Eye (tissue), 1 donor: Measurements from ENCODE around the gene BHLHA9.
"Not testable (repeated sequence)": the region's sequence is repeated elsewhere in the genome, so short reads cannot be mapped to it uniquely, and the experiment has no call there.

ENCODE experiments used
- DNase-seq: peaks from one replicate; pipeline ENCODE4 v3.0.0-alpha.2; 2015

BHLHA9 gene

DNA sequence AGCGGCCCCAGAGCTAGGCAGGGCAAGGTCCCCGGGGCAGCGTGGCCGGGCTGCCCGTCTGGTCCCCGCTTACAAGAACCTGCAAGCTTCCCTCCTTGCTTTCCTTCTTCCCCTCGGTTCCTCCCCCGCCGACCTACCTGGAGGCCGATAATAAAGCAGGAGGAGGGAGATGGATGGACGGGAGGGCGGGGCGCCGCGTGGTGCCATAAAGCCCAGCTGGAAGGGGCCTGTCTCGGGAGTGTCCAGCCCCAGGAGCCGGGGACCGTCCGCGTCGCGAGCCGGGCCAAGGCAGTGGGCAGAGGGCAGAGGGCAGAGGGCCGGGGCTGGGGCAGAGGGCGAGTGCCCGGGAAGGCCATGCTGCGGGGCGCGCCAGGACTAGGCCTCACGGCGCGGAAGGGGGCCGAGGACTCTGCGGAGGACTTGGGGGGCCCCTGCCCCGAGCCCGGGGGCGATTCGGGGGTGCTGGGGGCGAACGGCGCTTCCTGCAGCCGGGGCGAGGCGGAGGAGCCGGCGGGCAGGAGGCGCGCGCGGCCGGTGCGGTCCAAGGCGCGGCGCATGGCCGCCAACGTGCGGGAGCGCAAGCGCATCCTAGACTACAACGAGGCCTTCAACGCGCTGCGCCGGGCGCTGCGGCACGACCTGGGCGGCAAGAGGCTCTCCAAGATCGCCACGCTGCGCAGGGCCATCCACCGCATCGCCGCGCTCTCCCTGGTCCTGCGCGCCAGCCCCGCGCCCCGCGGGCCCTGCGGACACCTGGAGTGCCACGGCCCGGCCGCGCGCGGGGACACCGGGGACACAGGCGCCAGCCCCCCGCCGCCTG, at the start of gene BHLHA9:
BHLHA9 (plus strand) TSS at position 235 of the 820 bp plus-strand sequence; CDS start at position 355, 120 bp downstream.
- DNase-seq: peak; percentile 46

DNA sequence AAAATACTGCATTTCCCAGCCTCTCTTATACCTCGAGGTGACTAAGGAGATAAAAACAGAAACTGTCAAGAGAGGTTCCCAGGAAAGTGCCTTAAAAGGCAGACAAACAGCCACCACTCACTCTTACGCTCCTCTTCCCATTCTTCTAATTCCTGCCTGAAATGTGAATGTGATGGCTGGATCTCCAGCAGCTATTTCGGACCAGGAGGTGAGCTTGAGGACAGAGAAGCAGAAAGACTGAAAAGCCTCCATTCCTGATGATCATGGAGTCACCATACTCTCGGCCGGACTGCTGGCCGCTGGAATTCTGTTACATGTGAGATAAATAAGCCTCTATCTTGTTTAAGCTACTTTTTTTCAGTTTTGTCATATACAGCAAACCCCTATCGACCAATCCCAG, 49.0 kb upstream of the BHLHA9 start:
- no peak for DNase-seq

DNA sequence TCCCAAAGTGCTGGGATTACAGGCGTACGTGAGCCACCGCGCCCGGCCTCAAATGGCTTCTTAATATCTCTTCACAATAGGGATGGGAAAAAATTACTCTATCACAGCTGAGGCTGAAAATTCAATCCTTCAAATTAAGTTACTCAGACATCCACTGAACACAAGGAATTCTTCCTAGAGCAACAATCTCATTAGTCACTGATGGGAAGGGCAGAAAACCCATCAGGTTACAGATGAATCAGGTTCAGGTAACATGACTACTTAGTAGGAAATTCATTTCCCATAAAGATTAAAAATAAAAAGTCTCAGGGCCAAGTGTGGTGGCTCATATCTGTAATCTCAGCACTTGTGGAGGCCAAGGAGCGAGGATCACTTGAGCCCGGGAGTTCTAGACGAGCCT, 47.9 kb upstream of the BHLHA9 start:
- no peak for DNase-seq

DNA sequence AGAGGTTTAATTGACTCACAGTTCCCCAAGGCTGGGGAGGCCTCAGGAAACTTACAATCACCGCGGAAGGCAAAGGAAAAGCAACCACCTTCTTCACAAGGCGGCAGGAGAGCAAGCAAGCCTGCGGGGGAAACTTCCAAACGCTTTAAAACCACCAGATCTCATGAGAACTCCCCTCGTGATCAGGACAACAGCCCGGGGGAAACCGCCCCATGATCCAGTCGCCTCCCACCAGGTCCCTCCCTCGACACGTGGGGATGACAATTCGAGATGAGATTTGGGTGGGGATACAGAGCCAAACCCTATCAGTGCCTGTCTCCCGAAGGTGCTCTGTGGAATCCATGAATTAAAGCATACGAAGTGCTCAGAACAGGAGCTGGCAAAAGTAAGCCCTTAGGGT, 46.6 kb upstream of the BHLHA9 start:
- no peak for DNase-seq

DNA sequence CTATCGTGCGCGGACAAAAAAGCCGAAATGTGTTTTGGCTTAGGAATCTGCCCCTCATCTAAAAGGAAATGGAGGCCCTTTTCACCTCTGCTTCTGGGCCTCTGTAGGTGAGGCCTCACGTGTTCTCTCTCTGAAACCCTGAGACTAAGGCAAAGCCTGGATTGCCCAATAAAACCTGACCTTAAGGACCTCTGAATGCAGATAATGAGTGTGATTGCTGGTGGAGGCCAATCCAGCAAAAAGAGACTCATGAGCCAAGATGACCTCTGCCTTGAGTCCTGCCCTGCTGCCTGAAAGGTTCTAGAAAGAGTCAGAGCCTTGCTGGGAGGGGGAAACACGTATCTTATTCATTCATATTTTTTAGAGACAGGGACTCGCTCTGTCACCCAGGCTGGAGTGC, 45.9 kb upstream of the BHLHA9 start:
- DNase-seq: no peak

DNA sequence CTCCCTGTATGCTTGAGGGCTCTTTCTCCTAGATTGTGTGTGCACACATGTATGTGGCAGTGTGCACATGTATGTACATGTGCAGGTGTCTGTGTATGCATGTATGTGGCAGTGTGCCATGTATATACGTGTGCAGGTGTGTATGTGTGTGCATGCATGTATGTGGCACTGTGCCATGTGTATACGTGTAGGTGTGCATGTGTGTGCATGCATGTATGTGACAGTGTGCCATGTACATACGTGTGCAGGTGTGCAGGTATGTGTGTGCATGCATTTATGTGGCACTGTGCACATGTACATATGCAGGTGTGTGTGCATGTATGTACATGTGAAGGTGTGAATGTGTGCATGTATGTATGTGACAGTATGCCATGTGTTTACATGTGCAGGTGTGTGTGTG, 43.9 kb upstream of the BHLHA9 start:
- no peak for DNase-seq

DNA sequence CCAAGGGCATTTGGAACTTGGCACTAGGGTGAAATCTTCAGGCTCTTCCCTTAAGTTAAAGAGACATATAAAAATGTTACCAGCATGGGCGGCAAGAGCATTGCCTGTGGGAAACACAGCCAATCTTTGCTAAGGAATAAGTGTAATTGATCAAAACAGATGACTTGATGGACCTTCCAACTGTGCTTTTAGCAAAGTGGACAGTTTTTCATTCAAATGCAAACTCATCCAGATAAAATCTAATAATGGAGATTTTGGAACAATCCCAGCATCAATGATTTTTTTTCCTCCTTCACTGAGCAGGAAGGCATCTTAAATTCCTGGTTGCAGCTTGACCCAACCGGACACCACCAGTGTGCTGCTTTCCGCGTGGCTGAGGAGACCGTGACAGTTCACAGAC, 42.9 kb upstream of the BHLHA9 start:
- DNase-seq: no peak

DNA sequence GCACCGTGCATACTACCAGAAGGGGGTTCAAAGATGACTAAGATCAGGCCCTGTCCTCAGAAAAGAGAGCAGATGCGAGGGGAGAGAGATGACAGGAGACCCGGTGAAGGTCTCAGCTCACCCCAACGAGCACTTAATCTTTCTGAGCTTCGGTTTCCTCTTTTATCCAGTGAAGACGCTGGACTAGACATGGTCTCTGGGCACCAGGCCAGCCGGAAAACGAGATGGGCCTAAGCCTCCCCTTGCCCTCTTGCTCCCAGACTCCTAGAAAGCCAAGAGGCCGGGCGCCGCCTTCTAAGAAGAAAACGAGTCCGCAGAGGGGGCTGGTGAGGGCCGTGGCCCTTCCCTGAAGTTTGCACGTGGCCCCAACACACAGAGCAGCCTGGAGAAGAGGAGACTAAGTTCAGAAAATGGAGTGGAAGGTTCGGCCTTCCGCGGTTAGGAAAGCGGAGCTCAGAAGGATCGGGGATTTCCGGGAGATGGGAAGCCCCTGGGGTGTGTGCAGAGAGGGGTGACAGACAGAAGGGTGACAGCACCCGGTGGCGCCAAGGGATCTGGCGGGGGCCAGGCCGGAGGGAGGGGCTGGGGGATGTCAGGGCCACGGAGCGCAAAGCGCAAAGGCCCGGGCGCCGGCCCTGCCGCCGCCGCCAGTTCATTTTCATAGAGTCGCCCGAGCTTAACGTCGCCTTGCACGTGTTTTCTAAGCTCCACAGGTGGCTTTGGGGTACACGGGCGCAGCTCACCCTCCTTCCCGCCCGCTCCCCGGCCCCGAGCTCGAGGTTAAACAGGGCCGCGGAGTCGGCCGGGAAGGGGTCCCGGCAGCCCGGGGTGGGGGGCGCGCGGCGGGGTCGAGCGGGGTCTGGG, 42.1 kb upstream of the BHLHA9 start:
- DNase-seq: no peak

DNA sequence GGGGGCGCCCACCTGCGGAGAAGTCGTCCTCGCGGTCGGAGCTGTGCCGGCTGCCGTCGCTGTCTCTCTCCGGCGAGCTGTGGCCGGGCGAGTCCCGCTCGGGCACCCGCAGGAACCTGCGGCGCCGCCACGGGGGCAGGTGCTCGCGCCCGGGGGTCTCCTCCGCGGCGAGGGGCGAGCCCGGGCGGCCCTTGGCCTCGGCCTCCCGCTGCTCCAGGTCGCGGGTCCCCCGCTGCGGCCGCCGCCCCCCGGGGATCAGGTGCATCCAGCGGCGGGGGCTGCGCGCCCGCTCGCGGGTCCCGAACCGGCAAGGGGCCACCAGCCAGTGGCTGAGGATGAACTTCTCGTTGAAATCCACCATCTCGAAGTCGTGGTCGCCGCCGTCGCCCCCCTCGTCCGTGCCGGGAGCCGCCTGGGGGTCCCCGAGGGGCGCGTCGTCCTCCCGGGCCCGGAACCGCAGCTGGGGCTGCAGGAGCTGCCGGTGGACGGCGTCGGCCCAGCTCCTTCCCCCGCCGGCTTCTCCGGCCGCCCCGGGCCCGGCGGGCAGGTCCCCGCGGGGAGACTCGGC, 41.4 kb upstream of the BHLHA9 start:
- no peak for DNase-seq

DNA sequence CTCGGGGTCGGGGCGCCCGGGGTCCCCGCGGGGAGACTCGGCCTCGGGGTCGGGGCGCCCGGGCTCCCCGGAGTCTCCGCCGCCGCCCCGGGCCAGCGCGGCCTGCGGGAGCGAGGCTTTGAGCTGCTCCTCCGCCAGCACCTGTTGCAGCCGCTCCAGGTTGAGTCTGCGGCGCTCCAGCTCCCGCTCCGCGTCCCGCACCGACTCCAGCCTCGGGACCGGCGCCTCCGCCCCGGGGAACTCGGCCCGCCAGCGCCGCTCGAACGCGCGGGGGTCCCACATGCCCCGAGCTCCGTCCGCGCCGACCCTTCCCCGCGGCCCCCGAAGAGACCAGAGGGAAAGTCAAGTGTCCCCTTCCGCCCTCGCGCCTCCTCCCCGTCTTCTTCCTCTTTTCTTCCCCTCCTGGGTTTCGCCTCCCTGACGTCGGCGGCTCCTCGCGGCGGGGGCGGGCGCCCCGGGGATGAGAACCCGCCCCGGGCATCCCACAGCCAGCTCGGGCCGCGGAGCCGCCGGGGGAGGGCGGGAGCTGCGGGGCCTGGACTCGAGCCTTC, 40.8 kb upstream of the BHLHA9 start:
- DNase-seq: peak; percentile 63

DNA sequence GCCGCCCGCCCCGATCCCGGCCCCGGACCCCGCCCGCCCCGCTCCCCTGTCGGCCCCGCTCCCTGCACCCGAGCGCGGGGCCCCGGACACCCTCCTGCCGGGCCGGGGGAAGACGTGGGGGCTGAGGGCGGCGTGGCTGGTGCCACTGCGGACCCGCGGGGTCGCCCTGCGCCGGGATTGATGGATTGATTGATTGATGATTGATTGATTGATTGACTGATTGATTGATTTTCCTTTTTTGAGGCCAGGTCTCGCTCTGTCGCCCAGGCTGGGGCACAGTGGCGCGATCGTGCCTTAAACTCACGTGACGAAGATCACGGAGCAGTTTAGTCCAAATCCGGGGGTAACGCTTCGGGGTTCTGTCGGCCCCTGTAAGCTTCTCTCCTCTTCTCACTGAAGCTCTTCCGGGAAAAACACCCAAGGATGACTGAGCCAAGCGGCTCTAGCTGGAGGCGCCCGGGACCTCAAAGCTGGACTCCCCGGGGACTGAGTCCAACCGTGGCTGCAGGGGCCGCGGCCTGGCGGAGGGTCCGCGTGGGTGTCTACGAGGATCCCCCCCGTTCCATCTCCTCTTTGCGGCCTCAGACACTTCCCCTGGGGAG, 40.2 kb upstream of the BHLHA9 start:
- no peak for DNase-seq

DNA sequence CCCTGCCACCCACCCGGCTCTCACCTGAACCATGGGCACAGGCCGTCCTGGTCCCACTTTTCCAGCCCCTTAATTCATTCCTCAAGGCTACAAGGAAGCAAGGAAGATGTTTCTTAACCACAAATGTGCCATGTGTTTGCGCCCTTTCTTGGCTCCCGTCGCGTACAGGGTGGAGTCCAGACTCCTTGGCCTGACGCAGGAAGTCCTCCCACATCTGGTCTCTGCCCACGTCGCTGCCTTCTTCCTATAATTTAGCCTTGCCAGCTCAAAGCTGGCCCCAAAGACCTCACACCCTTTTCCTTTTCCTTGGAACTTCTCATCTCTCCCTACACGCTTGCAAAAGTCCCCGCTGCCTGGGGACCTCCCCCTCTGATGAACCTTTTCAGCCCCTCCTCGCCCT, 38.8 kb upstream of the BHLHA9 start:
- DNase-seq: no peak

DNA sequence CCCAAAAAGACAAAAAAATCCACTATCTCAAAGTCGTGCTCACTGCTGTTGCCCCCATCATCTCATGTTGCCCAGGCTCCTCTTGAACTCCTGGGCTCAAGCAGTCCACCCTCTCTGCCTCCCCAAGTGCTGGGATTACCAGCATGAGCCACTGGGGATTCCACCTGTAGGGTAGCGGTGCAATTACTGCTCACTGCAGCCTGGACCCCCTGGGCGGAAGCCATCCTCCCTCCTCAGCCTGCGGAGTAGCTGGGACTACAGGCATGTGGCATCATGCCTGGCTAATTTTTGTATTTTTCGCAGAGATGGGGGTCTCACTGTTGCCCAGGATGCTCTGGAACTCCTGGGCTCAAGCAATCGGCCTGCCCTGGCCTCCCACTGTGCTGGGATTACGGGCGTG, 37.9 kb upstream of the BHLHA9 start:
- no peak for DNase-seq

DNA sequence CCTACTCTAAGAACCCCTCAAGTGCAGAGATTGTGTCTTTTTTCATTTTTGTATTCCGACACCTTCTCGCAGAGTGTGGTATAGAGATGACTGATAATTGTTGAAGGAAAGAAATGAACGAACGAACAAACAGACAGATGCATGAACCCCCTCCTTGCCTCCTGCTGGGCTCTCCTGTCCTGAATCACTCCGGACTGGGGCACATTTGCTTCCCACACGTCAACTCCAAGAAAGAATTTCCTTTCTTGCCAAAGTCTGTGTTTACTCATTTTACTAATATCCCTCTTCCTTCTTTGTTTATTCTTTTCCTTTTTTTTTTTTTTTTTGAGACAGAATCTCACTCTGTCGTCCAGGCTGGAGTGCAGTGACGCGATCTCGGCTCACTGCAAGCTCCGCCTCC, 37.5 kb upstream of the BHLHA9 start:
- DNase-seq: no peak

DNA sequence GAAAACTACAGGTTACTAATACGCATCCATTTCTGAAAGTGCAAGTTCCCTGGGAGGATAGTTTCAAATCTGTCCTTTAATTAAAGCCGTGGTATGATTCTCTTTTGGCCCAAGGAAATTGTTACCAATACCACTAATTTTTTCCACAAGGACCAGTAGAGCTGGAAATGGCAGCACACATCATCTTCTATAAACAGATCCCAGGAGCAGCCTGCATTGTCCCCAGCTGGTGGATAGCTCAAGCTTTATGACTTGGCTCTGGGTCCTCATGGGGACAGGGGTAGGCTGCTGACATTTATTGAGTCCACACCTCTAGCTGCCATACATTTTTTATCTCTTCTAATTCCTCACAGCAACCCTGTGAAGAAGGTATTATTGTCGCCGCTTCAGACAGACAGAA, 35.8 kb upstream of the BHLHA9 start:
- no peak for DNase-seq

DNA sequence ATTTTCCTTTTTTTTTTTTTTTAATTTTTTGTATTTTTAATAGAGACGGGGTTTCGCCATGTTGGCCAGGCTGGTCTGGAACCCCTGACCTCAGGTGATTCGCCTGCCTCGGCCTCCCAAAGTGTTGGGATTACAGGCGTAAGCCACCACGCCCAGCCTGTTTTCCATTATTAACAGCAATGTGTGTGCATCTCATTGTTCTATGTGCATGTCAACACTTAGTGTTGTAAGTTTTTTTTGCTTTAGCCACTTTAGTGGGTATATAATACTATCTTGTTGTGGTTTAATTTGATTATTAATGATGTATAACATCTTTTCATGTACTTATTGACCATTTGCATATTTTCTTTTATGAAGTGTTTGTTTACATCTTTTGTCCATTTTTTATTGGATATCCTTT, 32.8 kb upstream of the BHLHA9 start:
- DNase-seq: no peak

DNA sequence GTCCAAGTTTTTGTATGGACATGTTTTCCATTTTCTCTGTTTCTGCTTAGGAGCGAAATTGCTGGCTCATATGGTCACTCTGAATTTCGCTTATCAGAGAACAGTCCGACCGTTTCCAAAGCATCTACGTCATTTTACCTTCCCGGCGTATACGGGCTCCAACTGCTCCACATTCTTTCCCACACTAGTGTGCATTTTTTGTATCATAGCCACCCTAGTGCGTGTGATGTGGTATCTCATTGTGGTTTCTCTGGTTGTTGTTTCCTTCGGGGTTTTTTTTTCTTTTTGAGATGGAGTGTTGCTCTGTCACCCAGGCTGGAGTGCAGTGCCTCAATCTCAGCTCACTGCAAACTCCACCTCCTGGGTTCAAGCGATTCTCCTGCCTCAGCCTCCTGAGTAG, 31.0 kb upstream of the BHLHA9 start:
- DNase-seq: no peak

DNA sequence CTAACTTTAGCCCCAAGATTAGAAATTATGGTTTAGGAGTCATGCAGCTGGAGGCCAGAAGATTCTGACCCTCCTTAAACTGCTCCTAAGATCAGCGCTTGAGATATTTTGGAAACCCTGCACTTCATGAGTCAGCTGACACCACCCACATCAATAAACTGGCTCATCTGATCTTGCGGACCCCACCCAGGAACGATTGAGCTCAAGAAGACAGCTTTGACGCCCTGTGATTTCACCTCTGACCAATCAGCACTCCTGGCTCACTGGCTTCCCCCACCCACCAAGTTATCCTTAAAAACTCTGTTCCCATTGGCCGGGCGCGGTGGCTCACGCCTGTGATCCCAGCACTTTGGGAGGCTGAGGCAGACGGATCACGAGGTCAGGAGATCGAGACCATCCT, 29.8 kb upstream of the BHLHA9 start:
- DNase-seq: not testable (repeated sequence)

DNA sequence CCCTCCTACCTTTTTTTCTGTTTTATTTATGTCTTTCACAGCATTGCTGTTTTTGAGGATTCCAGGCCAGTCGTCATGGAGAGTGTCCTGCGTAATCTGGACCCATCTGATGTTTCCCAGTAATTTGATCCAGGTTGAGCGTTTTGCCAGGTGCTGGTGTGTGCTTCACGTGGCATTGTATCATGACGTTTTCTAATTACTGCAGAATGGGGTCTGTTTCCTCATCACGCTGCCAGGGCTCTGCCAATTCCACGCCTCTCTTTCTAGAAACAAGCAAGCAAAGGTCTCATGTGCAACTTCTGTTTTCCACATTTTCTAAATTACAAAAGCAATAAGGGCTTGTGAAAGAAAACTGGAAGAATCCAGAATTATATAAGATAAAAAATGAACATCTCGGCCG, 28.3 kb upstream of the BHLHA9 start:
- DNase-seq: no peak

DNA sequence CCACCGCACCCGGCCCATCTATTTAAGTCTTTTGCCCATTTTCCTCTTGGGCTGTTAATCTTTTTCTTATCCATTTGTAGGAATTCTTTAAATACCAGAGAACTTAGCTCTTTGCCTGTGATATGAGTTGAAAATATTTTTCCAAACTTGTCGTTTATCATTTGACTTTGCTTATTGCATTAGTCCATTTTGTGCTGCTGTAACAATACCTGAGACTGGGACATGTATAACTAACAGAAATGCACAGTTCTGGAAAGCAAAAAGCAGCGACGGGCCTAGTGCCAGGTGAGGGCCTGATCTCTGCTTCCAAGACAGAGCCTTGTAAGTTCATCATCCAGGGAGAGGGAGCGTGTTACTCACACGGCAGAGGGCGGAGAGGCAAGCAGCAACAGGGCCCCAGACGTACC, 25.6 kb upstream of the BHLHA9 start:
- DNase-seq: no peak

DNA sequence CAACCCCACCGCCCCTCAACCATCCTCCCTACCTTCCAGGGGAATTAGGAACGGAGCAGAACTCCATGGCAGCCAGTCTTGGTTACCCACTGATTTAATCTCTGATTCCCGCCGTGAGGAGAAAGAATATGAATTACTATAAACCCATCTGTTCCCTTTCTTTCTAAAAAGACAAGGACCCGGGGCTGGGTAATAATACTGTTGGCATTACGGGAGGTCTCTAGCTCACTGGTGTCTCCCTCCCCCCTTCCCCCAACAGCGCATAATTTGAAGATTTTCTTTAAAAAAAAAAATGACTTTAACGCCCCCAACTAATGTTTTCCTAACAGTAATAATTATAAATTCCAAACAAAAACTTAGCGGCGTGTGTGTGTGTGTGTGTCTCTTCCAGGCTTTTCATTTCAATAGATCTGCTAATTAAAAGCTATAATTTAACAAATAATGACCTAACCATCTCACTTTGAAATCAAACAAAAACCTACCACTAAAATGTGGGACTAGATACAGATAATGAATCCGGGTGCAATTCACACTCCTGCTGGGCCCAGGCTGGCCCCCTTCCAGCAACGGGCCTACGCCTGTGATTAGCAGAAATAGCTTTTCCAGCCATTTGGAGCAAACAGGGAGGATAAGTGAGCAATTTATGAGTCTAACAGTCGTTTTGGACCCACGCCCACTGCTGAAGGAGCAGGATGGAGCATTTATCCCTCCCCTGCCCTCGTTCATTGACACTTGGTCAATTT, 18.2 kb upstream of the BHLHA9 start:
- peak; percentile 15 for DNase-seq

DNA sequence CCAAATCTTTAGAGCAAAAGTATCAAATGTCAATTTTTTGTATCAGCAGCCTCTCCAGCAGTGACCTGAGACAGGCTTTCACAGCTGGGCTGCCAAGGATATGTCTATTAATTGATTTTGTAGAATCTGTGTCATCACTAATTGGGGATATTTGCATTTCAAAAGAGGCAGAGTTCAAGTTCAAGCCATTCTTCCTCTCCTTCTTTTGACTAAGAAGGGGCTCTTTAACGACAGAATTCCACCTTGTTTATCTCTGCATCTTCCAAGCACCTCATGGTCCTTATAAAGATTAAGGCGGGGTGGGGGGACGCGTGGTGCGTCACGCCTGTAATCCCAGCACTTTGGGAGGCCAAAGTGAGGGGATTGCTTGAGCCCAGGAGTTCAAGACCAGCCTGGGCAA, 15.2 kb upstream of the BHLHA9 start:
- no peak for DNase-seq
